ENCODE data around the gene RAD9A.

DNA sequence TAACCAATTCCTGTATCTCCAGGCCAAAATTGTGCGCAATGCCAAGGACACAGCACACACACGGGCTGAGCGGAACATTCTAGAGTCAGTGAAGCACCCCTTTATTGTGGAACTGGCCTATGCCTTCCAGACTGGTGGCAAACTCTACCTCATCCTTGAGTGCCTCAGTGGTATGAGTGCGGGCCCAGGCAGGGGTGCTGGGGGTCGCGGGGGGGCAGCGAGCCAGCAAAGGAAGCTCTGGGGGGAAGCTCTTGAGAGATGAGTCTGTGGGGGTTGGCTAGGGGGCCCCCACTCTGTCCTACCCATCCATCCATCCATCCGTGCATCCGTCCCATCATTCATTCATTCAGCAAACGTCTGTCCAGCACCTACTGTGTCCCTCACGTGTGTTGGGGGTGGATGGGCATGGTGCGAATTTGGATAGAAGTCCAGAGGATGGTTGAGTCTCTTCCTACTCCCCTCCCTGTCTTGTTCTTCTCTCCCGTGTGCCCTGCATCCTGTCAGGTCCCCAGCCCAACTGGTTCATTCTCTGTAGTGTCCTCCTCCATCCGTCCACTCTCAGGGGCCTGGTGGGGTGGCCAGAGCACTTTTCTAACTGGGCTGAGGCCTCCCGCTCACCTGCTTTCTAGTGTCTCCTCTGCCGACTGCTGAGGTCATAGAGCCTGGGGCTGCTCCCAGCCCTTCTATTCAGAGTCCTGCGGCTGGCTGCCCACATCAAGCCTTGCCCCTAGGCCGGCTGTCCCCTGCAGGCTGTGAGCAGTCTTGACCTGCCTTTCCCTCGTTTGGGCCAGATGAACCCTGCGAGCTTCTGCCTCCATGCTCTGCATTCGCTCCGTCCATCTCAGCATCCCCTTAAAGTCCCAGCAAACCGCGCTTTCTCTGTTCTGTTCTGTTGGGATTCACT is 39.8 kb downstream of the RAD9A start:
- TF ChIP-seq, protein P1, sequence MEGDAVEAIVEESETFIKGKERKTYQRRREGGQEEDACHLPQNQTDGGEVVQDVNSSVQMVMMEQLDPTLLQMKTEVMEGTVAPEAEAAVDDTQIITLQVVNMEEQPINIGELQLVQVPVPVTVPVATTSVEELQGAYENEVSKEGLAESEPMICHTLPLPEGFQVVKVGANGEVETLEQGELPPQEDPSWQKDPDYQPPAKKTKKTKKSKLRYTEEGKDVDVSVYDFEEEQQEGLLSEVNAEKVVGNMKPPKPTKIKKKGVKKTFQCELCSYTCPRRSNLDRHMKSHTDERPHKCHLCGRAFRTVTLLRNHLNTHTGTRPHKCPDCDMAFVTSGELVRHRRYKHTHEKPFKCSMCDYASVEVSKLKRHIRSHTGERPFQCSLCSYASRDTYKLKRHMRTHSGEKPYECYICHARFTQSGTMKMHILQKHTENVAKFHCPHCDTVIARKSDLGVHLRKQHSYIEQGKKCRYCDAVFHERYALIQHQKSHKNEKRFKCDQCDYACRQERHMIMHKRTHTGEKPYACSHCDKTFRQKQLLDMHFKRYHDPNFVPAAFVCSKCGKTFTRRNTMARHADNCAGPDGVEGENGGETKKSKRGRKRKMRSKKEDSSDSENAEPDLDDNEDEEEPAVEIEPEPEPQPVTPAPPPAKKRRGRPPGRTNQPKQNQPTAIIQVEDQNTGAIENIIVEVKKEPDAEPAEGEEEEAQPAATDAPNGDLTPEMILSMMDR (IDR thresholded peaks at IDR 0.05) = no peak
- no peak for TF ChIP-seq POLR2A (IDR thresholded peaks at IDR 0.05)

Data from body of pancreas (tissue), 4 donors.